Measurements from ENCODE around the gene TCERG1L. TPM values are rescaled to one million over a fixed set of nuclear protein-coding genes. Genes with fewer than 3 reads are reported as not detected.

TCERG1L gene
- total RNA-seq, 1 experiment from 2014 or later: not detected

- no TSS peak for BruUV-seq (replicated peaks)
- TF ChIP-seq TCF7L2 (IDR thresholded peaks at IDR 0.05; ENCODE audit: low read depth, low read length) (no peak), POLR2AphosphoS5 (IDR thresholded peaks at IDR 0.05; ENCODE audit: low read depth, low read length) (no peak), CTCF (IDR thresholded peaks at IDR 0.05) (no peak), REST (IDR thresholded peaks at IDR 0.05; ENCODE audit: insufficient read depth in 1 of 2, low read depth in 2 of 2, low read length in 1 of 2) (no peak), SIN3A (IDR thresholded peaks at IDR 0.05; ENCODE audit: borderline replicate concordance, insufficient read depth, low read depth, low read length) (no peak)
- peaks cover 13% of the 10 kb centered on the region for H3K27me3 ChIP-seq (ENCODE audit: control insufficient read depth, insufficient read depth, low read length)
- no peaks in the 10 kb centered on the region for H3K9me3 ChIP-seq (ENCODE audit: control insufficient read depth, insufficient read depth, low read depth, low read length)
- DNase-seq (ENCODE audit: low read depth, low spot score): no peak
- H3K36me3 ChIP-seq (ENCODE audit: control insufficient read depth, insufficient read depth, low read length): no peaks in the 10 kb centered on the region
- ATAC-seq: no peak
- H3K4me3 ChIP-seq (ENCODE audit: low read depth in 2 of 2, low read length in 2 of 2): no peak overlapping the region
- ChIA-PET POLR2A (no interaction called here), CTCF (no interaction called here)
- no peak overlapping the region for H3K27ac ChIP-seq (ENCODE audit: low read length)
- intact Hi-C loops (cut with micrococcal nuclease; ENCODE audit: unreplicated experiment): no loop called here
- in situ Hi-C loops (cut with HindIII; ENCODE audit: low pct_unique_long_range_greater_than_20kb, low sequenced_read_pairs): no loop called here
- no peaks in the 10 kb centered on the region for H3K4me1 ChIP-seq (ENCODE audit: control insufficient read depth, insufficient read depth, low read length)
These were observed 178.8 kb downstream of the TCERG1L start for GRCh38 chr10:131132681-131133080.

- H3K9me3 ChIP-seq (ENCODE audit: control insufficient read depth, insufficient read depth, low read depth, low read length): no peaks in the 10 kb centered on the region
- BruUV-seq (replicated peaks): no TSS peak
- in situ Hi-C loops (cut with HindIII; ENCODE audit: low pct_unique_long_range_greater_than_20kb, low sequenced_read_pairs) (no loop called here), intact Hi-C loops (cut with micrococcal nuclease; ENCODE audit: unreplicated experiment) (no loop called here)
- no peak for TF ChIP-seq CTCF (IDR thresholded peaks at IDR 0.05)
- TF ChIP-seq REST (IDR thresholded peaks at IDR 0.05; ENCODE audit: insufficient read depth in 1 of 2, low read depth in 2 of 2, low read length in 1 of 2): no peak
- no peak for TF ChIP-seq POLR2AphosphoS5 (IDR thresholded peaks at IDR 0.05; ENCODE audit: low read depth, low read length)
- no peak for TF ChIP-seq SIN3A (IDR thresholded peaks at IDR 0.05; ENCODE audit: borderline replicate concordance, insufficient read depth, low read depth, low read length)
- no peak for TF ChIP-seq TCF7L2 (IDR thresholded peaks at IDR 0.05; ENCODE audit: low read depth, low read length)
- H3K36me3 ChIP-seq (ENCODE audit: control insufficient read depth, insufficient read depth, low read length): no peaks in the 10 kb centered on the region
- CTCF ChIA-PET: no interaction called here
- H3K4me1 ChIP-seq (ENCODE audit: control insufficient read depth, insufficient read depth, low read length): no peaks in the 10 kb centered on the region
- DNase-seq (ENCODE audit: low read depth, low spot score) (no peak), ATAC-seq (no peak)
- no peak overlapping the region for H3K4me3 ChIP-seq (ENCODE audit: low read depth in 2 of 2, low read length in 2 of 2)
- peaks cover 13% of the 10 kb centered on the region for H3K27me3 ChIP-seq (ENCODE audit: control insufficient read depth, insufficient read depth, low read length)
- POLR2A ChIA-PET: no interaction called here
- no peak overlapping the region for H3K27ac ChIP-seq (ENCODE audit: low read length)
These were observed 179.6 kb downstream of the TCERG1L start for GRCh38 chr10:131131726-131132591.

Data from Panc1 (cell line).